GM18873 (cell line): Measurements from ENCODE around the gene ERVW-1.
"Not testable (repeated sequence)": the region's sequence is repeated elsewhere in the genome, so short reads cannot be mapped to it uniquely, and the experiment has no call there.

Experiments
- ATAC-seq: cut with Tn5 transposase; IDR thresholded peaks from one replicate; pipeline ENCODE4 v1.9.1; 2021; ENCODE audit warnings: mild to moderate bottlenecking, moderate library complexity, moderate number of reproducible peaks; ENCODE audit not compliant: unreplicated experiment, low FRiP score

The ERVW-1 gene

DNA sequence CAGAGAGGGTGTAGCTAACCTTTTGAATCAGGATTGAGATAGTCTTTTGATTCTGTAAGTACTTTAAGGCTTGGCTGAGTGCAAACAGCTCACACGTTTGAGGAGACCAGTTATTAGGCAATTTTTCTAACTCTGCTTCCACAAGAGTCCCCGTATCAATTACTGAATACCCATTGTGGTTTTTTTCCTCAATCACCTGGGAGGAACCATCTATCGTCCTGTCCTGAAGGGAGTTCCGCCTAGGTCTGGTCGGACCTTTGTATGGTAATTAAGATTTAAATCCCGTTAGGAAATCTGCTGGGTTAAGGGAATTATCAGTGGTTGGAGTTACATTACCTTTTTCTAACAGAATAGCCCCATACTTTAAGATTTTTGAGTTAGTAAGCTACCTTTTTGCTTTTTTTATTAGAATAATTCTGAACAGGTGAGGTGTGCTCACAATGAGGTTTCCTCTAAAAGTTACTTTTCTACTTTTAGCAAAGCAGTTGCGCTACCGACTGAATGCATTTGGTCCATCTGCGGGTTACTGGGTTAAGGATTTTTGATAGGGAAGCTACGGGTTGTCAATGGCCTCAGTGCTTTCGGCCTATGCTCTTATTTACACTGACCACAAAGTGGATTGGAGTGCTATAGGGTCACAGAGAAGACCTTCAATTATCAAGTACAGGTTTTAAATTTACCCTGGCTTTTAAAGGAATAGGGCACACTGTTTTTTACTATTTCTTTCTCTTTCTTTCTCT lies 1.7 kb downstream of the ERVW-1 start:
- not testable (repeated sequence) for ATAC-seq

DNA sequence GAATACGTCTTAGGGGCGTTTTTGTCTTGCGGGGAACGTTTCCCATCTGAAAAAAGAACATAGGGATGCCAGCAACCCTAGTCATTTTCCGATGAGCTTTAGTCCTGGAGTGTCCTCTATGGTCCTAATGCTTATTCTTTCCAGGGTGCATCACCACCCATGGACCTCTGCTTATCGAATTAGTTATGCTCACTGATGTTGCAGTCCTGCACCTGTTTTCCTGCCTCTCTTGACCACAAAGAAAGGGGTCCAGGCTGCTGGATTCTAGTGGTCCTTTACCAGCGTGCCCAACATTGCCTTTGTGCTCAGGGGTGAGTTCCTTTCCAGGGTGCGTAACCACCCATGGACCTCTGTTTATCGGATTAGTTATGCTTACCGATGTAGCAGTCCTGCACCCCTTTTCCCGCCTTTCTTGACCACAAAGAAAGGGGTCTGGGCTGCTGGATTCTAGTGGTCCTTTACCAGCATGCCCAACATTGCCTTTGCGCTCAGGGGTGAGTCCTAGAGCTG lies 2.4 kb downstream of the ERVW-1 start:
- not testable (repeated sequence) for ATAC-seq

DNA sequence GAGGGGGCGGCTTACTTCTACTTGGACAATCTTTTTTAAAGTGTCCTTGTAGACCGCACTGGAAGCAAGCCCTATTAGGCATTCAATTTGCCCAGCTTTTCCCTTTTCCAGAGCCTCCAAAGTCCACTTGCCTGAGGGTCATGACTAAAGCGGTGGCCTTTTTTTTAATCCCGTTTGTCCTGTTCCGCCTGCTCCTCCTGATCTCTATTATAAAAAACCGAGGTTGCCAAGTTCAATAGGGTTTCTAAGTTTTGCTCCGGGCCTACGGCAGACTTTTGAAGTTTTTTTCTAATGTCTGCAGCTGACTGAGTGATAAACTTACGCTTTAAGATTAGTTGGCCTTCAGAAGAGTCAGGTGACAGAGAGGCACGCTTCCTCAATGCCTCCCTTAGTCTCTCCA lies 3.8 kb downstream of the ERVW-1 start:
- not testable (repeated sequence) for ATAC-seq

DNA sequence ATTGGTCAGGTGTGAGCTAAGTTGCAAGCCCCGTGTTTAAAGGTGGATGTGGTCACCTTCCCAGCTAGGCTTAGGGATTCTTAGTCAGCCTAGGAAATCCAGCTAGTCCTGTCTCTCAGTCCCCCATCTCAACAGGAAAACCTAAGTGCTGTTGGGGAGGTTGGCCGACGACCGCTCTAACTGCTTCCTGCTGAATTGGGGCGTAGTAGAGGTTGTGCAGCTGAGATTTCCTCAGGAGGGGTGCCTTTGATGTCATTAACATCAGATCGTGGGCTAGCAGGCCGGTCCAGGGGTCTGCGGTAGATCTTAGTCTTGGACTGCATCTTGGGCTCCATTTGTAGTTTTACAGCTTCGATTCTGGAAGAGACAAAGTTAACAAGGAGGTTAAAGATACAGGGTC lies 9.2 kb downstream of the ERVW-1 start:
- not testable (repeated sequence) for ATAC-seq

GRCh38 chr7:92466682-92467081 lies 11.1 kb downstream of the ERVW-1 start:
- no peak for ATAC-seq

DNA sequence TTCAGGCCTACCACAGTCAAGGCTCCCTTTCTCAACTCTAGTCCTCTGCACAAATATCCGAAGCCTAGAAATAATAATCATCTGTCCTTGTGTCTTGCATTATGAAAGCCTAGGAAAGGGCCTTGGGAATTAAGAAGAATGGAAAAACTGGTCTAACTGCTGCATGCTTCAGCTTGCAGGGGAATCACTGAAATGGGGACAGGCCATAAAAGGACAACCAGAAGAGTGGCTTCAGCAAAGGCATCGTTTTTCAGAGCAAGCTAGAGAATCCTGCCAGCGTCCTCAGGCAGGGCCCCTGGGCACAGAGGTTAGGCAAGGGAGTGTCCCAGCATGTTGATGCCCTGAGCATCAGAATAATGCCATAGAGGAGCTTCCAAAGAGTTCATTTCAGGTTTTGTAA lies 13.2 kb downstream of the ERVW-1 start:
- ATAC-seq = no peak

- ATAC-seq = no peak
These were observed 15.2 kb downstream of the ERVW-1 start for GRCh38 chr7:92462560-92462959.

GRCh38 chr7:92461027-92462003 lies 16.4 kb downstream of the ERVW-1 start:
- no peak for ATAC-seq

- no peak for ATAC-seq
These were observed 17.2 kb downstream of the ERVW-1 start for GRCh38 chr7:92460510-92460909.

- no peak for ATAC-seq
These were observed 17.6 kb downstream of the ERVW-1 start for GRCh38 chr7:92460109-92460508.

DNA sequence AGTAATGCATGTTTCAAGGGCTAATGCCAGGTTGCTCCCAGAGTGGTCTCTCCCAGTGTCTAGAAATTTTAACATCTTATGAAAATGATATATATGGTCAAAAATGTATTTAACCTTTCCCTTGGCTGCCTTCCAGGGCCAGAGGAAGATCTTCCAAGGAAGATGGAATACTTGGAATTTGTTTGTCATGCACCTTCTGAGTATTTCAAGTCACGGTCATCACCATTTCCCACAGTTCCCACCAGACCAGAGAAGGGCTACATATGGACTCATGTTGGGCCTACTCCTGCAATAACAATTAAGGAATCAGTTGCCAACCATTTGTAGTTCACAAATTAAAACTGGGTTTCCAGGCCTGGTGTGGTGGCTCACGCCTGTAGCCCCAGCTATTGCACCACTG lies 21.5 kb downstream of the ERVW-1 start:
- no peak for ATAC-seq

- ATAC-seq = no peak
These were observed 26.1 kb downstream of the ERVW-1 start for GRCh38 chr7:92451645-92452044.

DNA sequence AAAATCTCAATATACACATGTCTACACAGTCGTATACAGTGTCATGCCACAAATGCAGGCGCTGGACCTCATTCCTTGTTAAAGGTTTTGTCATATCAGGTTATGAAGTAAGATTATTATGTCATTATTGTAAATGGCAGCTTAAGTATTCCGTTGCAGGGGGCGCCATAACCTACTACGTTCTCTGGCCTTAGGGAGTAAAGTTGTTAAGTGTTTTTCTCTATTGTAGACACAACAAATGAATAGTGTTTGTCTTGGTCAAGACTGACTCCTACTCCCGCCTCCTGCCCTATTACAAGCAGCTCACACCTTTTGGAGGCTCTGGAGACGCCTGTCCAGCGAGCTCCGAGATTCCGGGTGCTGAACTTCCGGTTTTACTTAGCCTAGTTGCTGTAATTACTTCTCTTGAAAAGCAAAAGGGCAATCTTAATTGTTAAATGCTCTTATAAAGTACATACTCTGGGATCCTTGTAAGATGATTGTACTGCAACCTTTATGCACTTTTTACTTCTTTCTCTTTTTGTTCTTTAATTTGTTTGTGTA lies 29.5 kb downstream of the ERVW-1 start:
- ATAC-seq = peak; percentile 38

GRCh38 chr7:92447345-92448204 lies 30.2 kb downstream of the ERVW-1 start, which contains the start of gene GATAD1:
GATAD1 (plus strand) TSS chr7:92447482; CDS start chr7:92447730, 248 bp downstream.
- peak; percentile 86 for ATAC-seq

DNA sequence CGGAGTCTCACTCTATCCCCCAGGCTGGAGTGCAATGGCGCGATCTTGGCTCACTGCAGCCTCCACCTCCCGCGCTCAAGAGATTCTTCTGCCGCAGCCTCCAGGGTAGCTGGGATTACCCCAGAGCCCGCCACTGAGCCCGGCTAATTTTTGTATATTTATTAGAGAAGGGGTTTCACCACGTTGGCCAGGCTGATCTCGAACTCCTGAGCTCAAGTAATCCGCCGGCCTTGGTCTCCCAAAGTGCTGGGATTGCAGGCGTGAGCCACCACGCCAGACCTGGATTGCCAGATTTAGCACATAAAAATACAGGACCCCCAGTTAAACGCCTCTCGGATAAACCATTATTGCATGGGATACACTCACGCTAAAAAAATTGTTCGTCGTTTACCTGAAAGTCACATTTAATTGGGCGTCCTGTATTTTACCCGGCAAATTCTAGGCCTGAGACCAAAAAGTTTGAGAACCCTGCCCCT lies 30.8 kb downstream of the ERVW-1 start:
- no peak for ATAC-seq

GRCh38 chr7:92442720-92443119 lies 35.0 kb downstream of the ERVW-1 start:
- ATAC-seq = not testable (repeated sequence)

- no peak for ATAC-seq
These were observed 39.7 kb downstream of the ERVW-1 start for GRCh38 chr7:92437956-92438491.

DNA sequence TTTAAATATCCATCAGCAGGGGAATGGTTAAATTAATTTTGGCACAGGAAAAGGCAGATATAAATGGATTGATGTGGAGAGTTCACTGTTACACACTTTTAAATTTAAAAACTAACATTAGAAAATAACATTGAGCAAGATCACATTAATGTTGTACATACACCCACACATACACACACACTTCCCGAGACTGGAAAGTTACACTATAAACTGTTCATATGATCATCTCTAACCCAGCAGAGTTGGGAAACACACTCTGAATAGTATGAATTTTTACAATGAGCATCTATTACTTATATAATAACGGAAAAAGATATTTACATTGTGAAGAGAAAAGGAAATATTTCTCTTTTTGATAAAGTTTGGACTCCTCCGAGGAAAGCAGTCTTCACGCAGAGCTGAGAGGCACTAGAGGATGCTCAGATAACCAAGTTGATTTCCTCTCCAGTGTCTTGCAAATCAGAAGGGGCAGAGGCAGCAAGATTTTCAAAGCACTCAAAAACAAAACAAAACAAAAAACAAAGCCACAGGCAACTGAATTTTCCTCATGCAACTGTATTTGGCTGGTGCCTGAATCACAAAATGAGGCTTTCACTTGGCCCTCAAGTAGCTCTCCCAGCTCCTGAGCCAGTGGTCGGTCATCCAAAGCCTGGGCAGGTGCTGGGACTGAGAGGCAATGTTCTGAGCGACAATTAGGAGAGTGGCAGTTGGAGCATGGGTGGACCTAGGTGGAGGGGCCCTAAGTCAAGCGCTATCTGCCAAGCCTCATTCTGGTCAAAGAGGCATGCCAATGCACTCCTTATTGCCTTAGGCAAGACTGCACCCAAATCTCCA lies 40.9 kb downstream of the ERVW-1 start:
- no peak for ATAC-seq

DNA sequence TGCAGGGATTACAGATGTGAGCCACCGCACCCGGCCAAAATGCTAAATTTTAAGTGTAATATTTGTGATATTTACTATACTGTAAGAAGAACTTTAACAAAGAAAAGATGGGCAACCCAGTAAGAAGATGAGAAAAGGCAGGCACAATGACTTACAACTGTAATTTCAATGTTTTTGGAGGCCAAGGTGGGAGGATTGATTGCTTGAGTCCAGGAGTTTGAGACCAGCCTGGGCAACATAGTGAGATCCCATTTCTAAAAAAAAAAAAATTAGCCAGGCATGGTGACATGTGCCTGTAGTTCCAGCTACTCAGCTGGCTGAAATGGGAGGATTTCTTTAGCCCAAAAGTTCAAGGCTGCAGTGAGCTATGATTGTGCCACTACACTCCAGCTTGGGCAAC lies 42.2 kb downstream of the ERVW-1 start:
- ATAC-seq = no peak
